HepG2 (cell line): Measurements from ENCODE around the gene AEN. TPM values are rescaled to one million over a fixed set of nuclear protein-coding genes. Genes with fewer than 3 reads are reported as not detected.

ENCODE experiments used
- ATAC-seq: fragments of 200-7000 bp; cut with Tn5 transposase; 3 replicates; pipeline ENCODE4 v1.9.1; 2020; ENCODE audit warnings: mild to moderate bottlenecking, moderate library complexity
- BruUV-seq: library from RNA; stranded (reverse); fragments of 400-500 nt; replicated peaks from 2 replicates; lab custom pipeline; 2021; lab: Mats Ljungman, UMichigan
- CTCF ChIA-PET: fragments of 300-600 bp; formaldehyde crosslinking; extraction: SDS; loops from one replicate; lab custom pipeline; 2021; ENCODE audit warnings: low total read pairs, inconsistent platforms, low intra/inter-chr PET ratio; lab: Yijun Ruan, JAX
- POLR2A ChIA-PET: fragments of 350-600 bp; sonication (Branson Sonifier 250); formaldehyde crosslinking; loops from one replicate; lab custom pipeline; 2020; ENCODE audit warnings: antibody characterized with exemption, inconsistent platforms; lab: Yijun Ruan, JAX
- DNase-seq: peaks from one replicate; pipeline ENCODE4 v3.0.0-alpha.2; 2015; ENCODE audit warnings: low spot score
- FAIRE-seq: peaks from 3 replicates; lab custom pipeline; 2011; peaks lifted over from hg19 to GRCh38; lab: Jason Lieb, UNC
- H2AFZ ChIP-seq: one replicate; pipeline ENCODE4 v1.6.1; 2011; ENCODE audit warnings: low read length, inconsistent platforms
- H3K27ac ChIP-seq: fragments of 300-600 bp; 3 replicates; pipeline ENCODE4 v1.8.0; 2011; ENCODE audit warnings: mixed run types, mild to moderate bottlenecking, mixed read lengths, low read length, inconsistent platforms; ENCODE audit not compliant: insufficient read depth; ENCODE audit errors: extremely low read length
- H3K27me3 ChIP-seq, 2 experiments: fragments of 200-600 bp in 1 of 2; 2 replicates in 1 of 2; 3 replicates in 1 of 2; pipeline versions ENCODE4 v1.6.0 to v1.8.0; 2011; ENCODE audit warnings: low read length in 2 of 2, mild to moderate bottlenecking in 2 of 2, moderate library complexity in 2 of 2, inconsistent platforms in 1 of 2; ENCODE audit not compliant: insufficient read depth in 2 of 2, control insufficient read depth in 1 of 2
- H3K36me3 ChIP-seq, 2 experiments: fragments of 200-600 bp in 1 of 2; replicated peaks in 1 of 2; 2 replicates in 1 of 2; 3 replicates in 1 of 2; pipeline versions ENCODE4 v1.5.1 to v1.8.0; 2011; ENCODE audit warnings: low read length in 2 of 2, inconsistent platforms in 1 of 2; ENCODE audit not compliant: insufficient read depth in 2 of 2, control insufficient read depth in 1 of 2
- H3K4me1 ChIP-seq: 2 replicates; pipeline ENCODE4 v1.5.1; 2012; ENCODE audit warnings: low read length, inconsistent platforms; ENCODE audit not compliant: insufficient read depth
- H3K4me2 ChIP-seq: 2 replicates; pipeline ENCODE4 v1.6.0; 2011; ENCODE audit warnings: low read depth, low read length, inconsistent platforms
- H3K4me3 ChIP-seq, 3 experiments: fragments of 200-600 bp in 1 of 3; sonication (generic), shearing (Covaris generic) in 1 of 3; replicated peaks in 1 of 3; 2 replicates each; pipeline ENCODE4 v1.5.1; 2011 to 2016; ENCODE audit warnings: low read length in 3 of 3, inconsistent platforms in 2 of 3, low read depth in 2 of 3, mild to moderate bottlenecking in 2 of 3, control low read depth in 1 of 3, mixed read lengths in 1 of 3; ENCODE audit not compliant: insufficient read depth in 1 of 3
- H3K79me2 ChIP-seq: one replicate; pipeline ENCODE4 v1.6.1; 2011; ENCODE audit warnings: low read length, inconsistent platforms; ENCODE audit not compliant: insufficient read depth
- H3K9ac ChIP-seq: 2 replicates; pipeline ENCODE4 v1.6.0; 2011; ENCODE audit warnings: mild to moderate bottlenecking, low read depth, low read length, inconsistent platforms; ENCODE audit not compliant: insufficient read depth
- H3K9me3 ChIP-seq: 2 replicates; pipeline ENCODE4 v1.5.1; 2012; ENCODE audit warnings: mild to moderate bottlenecking, low read length
- H4K20me1 ChIP-seq: 2 replicates; pipeline ENCODE4 v1.6.0; 2011; ENCODE audit warnings: inconsistent platforms, mild to moderate bottlenecking, low read length, moderate library complexity; ENCODE audit not compliant: insufficient read depth
- AGO2 ChIP-seq: fragments of 200-400 bp; formaldehyde crosslinking; optimal IDR thresholded peaks from 2 replicates; pipeline ENCODE3; 2017; ENCODE audit warnings: mild to moderate bottlenecking, low read depth, low read length, moderate library complexity
- PRPF4 ChIP-seq: fragments of 200-400 bp; formaldehyde crosslinking; IDR thresholded peaks from 2 replicates; pipeline ENCODE4 v1.6.1; 2016; ENCODE audit warnings: low read length, low read depth; ENCODE audit not compliant: poor library complexity, severe bottlenecking
- RAD51 ChIP-seq: fragments of 450-650 bp; IDR thresholded peaks from 2 replicates; pipeline ENCODE4 v1.6.1; 2016; ENCODE audit warnings: borderline replicate concordance
- RBFOX2 ChIP-seq: fragments of 200-400 bp; formaldehyde crosslinking; IDR thresholded peaks from 2 replicates; pipeline ENCODE4 v1.6.1; 2017; ENCODE audit warnings: low read depth, mild to moderate bottlenecking, low read length
- RBM22 ChIP-seq: fragments of 200-400 bp; formaldehyde crosslinking; optimal IDR thresholded peaks from 2 replicates; pipeline ENCODE3; 2017; ENCODE audit warnings: mild to moderate bottlenecking, low read length, moderate library complexity
- SMYD3 ChIP-seq: sonication (generic); formaldehyde crosslinking; IDR thresholded peaks from 2 replicates; pipeline ENCODE4 v1.8.1; 2023; ENCODE audit warnings: mild to moderate bottlenecking, missing genetic modification reagents
- WGBS: methylation state at CpG from one replicate; pipeline ENCODE4 v1.1.6; 2017; ENCODE audit warnings: low lambda C conversion rate; 5-methylcytosine and 5-hydroxymethylcytosine counted together
- in situ Hi-C: cut with HindIII; loops from 2 replicates; pipeline ENCODE4 v1.10.0; 2017; ENCODE audit warnings: low pct_unique_long_range_greater_than_20kb; ENCODE audit not compliant: extremely low pct_ligation_motif_present
- intact Hi-C: fragments of 100-400 bp; cut with micrococcal nuclease; formaldehyde crosslinking; loops from one replicate; pipeline ENCODE4 v1.10.0; 2022; ENCODE audit not compliant: unreplicated experiment
- polyA plus RNA-seq, 8 experiments: library from polyadenylated mRNA; depleted of rRNA in 3 of 8; stranded (reverse) in 7 of 8; unstranded in 1 of 8; fragments of >200 nt; fragmentation: Illumina TruSeq in 4 of 8; extraction: Trizol in 4 of 8; gene quantifications; 2 replicates each; pipeline versions ENCODE4 v1.2.1 to v1.2.3, GENCODE V29; 2011 to 2016; ENCODE audit warnings: low read depth in 4 of 8, missing spikeins in 1 of 8, mixed read lengths in 1 of 8; ENCODE audit not compliant: insufficient read depth in 1 of 8
- total RNA-seq, 5 experiments: library from RNA; depleted of rRNA; stranded (reverse); fragments of >200 nt; fragmentation: Illumina TruSeq; extraction: Trizol; gene quantifications; 2 replicates each; pipeline ENCODE4 v1.2.3, GENCODE V29; 2016; ENCODE audit warnings: low read depth in 1 of 5

Gene AEN
- total and polyA plus RNA-seq, 2 of the 13 experiments (the other 11 are each of a cell fraction or from before 2014, with no cell fraction given), result 51.3 to 118 TPM

DNA sequence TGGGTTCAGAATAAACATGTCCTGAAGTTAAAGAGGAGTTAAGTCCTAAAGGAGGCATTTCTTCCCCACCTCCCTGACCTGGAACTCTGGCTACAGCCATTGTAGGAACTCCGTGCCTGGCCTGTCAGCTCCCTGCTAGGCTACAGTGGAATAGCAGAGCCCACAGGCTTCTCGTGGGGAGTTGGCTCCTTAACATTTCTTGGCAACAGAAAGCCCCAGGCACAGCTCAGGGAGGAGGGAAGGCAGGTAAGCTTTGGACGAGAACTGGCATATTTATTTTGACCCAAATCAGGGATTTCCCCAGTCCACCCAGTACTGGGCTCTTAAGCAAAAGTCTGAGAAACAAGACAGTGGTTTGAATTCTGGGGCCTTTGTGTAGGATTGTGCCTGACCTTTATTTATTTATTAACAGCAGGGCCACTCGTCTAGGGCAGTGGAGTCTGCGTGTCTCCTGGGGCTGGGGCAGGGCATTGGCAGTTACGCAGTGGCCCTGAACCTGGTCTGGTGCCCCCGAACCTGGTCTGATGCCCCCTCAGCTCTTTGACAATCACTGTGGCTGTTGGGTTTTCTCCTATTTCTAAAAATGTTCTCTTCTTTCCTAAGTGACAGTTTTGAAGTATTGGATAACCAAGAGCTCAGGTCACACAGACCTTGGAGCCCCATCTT is 9.8 kb downstream of the AEN start:
- H3K36me3 ChIP-seq, result peaks cover 40 to 69% of the 10 kb centered on the region in 2 experiments
- H2AFZ ChIP-seq, result no peak overlapping the region
- FAIRE-seq (no peak), DNase-seq (no peak), ATAC-seq (no peak)
- no peak overlapping the region for H3K27ac ChIP-seq
- ChIA-PET POLR2A (interaction anchor here (1.1 to 3.8 kb wide), 2 partner anchors 9 to 164 kb away, joined by 3 to 15 read pairs; partner anchors contain the start of genes AEN, MRPL46 and MRPS11), CTCF (no interaction called here)
- H3K4me3 ChIP-seq, result no peak overlapping the region
- no TSS peak for BruUV-seq
- no peak overlapping the region for H3K4me2 ChIP-seq
- H3K9me3 ChIP-seq, result no peaks in the 10 kb centered on the region
- WGBS, result 100% methylated on average over 3 of the region's 7 CpGs
- intact Hi-C loops, result no loop called here
- H3K9ac ChIP-seq, result no peak overlapping the region
- H3K27me3 ChIP-seq, result no peaks in the 10 kb centered on the region
- H3K4me1 ChIP-seq, result peaks cover 28% of the 10 kb centered on the region
- peaks cover 36% of the 10 kb centered on the region for H4K20me1 ChIP-seq
- in situ Hi-C loops, result no loop called here
- H3K79me2 ChIP-seq, result peaks cover 30% of the 10 kb centered on the region
- TF ChIP-seq AGO2, result peak; percentile 18
- TF ChIP-seq RAD51, result no peak
- 0 out of 2 replicates have a peak, but pooled peaks have one; percentile 44 for TF ChIP-seq RBFOX2

DNA sequence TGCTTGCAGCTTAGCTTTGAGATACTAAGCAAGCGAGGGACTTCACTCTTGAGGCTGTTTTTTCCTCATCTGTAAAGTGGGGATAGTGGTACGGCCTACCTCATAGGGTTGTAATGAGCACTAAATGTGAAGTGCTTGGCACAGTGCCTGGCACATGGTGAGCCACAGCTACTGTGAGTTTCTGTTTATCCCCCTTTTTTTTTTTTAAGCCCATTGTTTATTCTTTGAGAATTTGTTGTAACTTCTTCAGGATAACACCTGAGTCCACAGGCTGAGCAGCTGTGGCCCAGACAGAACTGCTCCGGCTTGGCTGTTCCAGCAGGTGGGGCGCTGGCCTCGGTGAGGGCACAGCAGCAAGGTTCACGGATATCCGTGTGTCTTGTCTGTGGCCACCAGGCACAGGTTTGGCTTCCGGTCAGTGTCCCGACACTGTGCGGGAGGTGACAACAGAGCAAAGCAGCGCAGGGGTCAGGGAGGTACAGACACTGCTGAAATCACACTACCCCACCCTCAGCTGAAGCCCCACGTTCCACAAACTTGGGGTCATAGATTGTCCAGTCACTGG is 10.4 kb downstream of the AEN start:
- in situ Hi-C loops (no loop called here), intact Hi-C loops (no loop called here)
- POLR2A ChIA-PET, result interaction anchor here (0.7 to 3.8 kb wide), 3 partner anchors 10 to 164 kb away, joined by 3 to 15 read pairs (median 4); partner anchors contain the start of genes AEN, MRPL46 and MRPS11
- Histone ChIP-seq H3K27ac (no peak overlapping the region), H2AFZ (no peak overlapping the region), H3K4me2 (no peak overlapping the region), H4K20me1 (peaks cover 30% of the 10 kb centered on the region), H3K4me3 (no peak overlapping the region), H3K27me3 (no peaks in the 10 kb centered on the region), H3K79me2 (peaks cover 24% of the 10 kb centered on the region), H3K9ac (no peak overlapping the region), H3K36me3 (peaks cover 38 to 64% of the 10 kb centered on the region in 2 experiments)
- BruUV-seq, result no TSS peak
- no peak for FAIRE-seq
- CTCF ChIA-PET, result no interaction called here
- no peak for DNase-seq
- no peak; the same call in 2 of the 3 replicates for ATAC-seq
- TF ChIP-seq AGO2, result peak; percentile 72
- peak; percentile 76 for TF ChIP-seq RBM22
- TF ChIP-seq SMYD3 (CRISPR knock-in tag), result no peak
- TF ChIP-seq RBFOX2, result peak; percentile 14; the same call in 1 of the 2 replicates
- TF ChIP-seq PRPF4, result no peak
- TF ChIP-seq, all 625 proteins: peak for 3
- 96% methylated on average over 9 of the region's 12 CpGs for WGBS
- peaks cover 28% of the 10 kb centered on the region for H3K4me1 ChIP-seq
- no peaks in the 10 kb centered on the region for H3K9me3 ChIP-seq
